Activated T-helper 17 cell treated with anti-CD3 and anti-CD28 coated beads, Interleukin-2, amount 50 U/mL, for 72 hours (primary cell): ENCODE measurements around the gene NSG1. TPM values are rescaled to one million over a fixed set of nuclear protein-coding genes. Genes with fewer than 3 reads are reported as not detected.

Source experiments
- ATAC-seq: fragments of 150-1000 bp; cut with Tn5 transposase; replicated peaks from 2 replicates; pipeline ENCODE4 v1.10.0; 2021; ENCODE audit warnings: mild to moderate bottlenecking, moderate library complexity
- H3K27ac Mint-ChIP-seq: one replicate; pipeline ENCODE4 v1.8.0; 2022; ENCODE audit warnings: mixed read lengths
- H3K27me3 Mint-ChIP-seq: one replicate; pipeline ENCODE4 v1.8.0; 2022; ENCODE audit warnings: mixed read lengths
- H3K36me3 Mint-ChIP-seq: one replicate; pipeline ENCODE4 v1.8.0; 2022; ENCODE audit warnings: low read depth, mild to moderate bottlenecking, mixed read lengths
- H3K4me1 Mint-ChIP-seq: one replicate; pipeline ENCODE4 v1.8.0; 2022; ENCODE audit warnings: mixed read lengths
- H3K4me3 Mint-ChIP-seq: one replicate; pipeline ENCODE4 v1.8.0; 2022; ENCODE audit warnings: mild to moderate bottlenecking, mixed read lengths
- H3K9me3 Mint-ChIP-seq: one replicate; pipeline ENCODE4 v1.8.0; 2022; ENCODE audit warnings: mixed read lengths
- total RNA-seq, 2 donors: library from RNA; stranded (reverse); gene quantifications; one replicate each; pipeline ENCODE4 v1.2.3, GENCODE V29; 2022

Gene NSG1
- total RNA-seq, 2 donors from 2014 or later = 7.0 to 12.8 TPM

- Mint-ChIP-seq H3K27ac (no peak overlapping the region), H3K4me3 (peak overlapping the region; percentile 87)
These were observed 586 bp upstream of the NSG1 start for GRCh38 chr4:4386296-4386735.

DNA sequence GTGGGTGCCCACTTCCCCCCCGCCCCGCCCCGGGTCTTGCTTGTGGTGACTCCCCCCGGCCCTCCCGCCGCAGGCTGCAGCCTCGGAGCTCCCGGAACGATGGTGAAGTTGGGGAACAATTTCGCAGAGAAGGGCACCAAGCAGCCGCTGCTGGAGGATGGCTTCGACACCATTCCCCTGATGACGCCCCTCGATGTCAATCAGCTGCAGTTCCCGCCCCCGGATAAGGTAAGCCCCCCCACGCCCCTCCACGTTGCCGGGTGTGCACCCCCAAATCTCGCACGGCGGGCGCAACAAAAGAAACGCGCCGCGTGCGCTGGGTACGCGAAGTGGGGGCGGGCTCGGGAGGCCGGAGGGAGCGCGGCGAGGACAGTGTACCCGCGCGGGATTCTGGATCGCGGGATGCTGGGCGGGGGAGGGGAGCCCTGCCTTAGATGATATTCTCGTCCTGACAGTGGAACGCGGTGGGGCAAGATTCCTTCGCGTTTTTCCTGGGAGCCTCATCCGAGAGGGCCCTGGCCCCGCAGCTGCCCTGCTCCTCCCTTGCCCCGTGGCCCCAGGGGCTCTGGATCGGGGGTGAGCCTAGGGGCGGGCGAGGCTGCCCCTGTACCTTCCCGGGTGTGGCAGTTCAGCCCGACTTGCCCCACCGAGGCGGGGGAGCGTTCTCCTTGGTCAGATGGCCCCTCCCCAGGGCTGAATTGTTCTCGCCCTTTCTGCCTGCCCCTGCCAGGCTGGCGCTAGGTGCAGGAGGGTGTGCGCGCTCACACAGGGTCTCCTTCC is 819 bp downstream of the NSG1 start:
- no peaks in the 10 kb centered on the region for H3K27me3 Mint-ChIP-seq
- H3K36me3 Mint-ChIP-seq = peaks cover 17% of the 10 kb centered on the region
- peak overlapping the region; percentile 42 for H3K27ac Mint-ChIP-seq

More at GRCh38 chr4:4386296-4386735, 586 bp upstream of the NSG1 start:
- H3K27me3 Mint-ChIP-seq = no peaks in the 10 kb centered on the region
- peak; percentile 75 for ATAC-seq
- no peaks in the 10 kb centered on the region for H3K9me3 Mint-ChIP-seq
- H3K36me3 Mint-ChIP-seq = peaks cover 7% of the 10 kb centered on the region
- peaks cover 5% of the 10 kb centered on the region for H3K4me1 Mint-ChIP-seq

GRCh38 chr4:4388311-4388790 is 1.4 kb downstream of the NSG1 start:
- Mint-ChIP-seq H3K4me3 (peak overlapping the region; percentile 83), H3K27ac (peak overlapping the region; percentile 42), H3K27me3 (no peaks in the 10 kb centered on the region), H3K36me3 (peaks cover 17% of the 10 kb centered on the region), H3K9me3 (no peaks in the 10 kb centered on the region), H3K4me1 (peaks cover 5% of the 10 kb centered on the region)
- ATAC-seq = no peak

More for the DNA sequence above, 819 bp downstream of the NSG1 start:
- Mint-ChIP-seq H3K4me1 (peaks cover 5% of the 10 kb centered on the region), H3K4me3 (peak overlapping the region; percentile 83), H3K9me3 (no peaks in the 10 kb centered on the region)
- no peak for ATAC-seq

GRCh38 chr4:4388836-4389575 is 2.1 kb downstream of the NSG1 start:
- peak overlapping the region; percentile 83 for H3K4me3 Mint-ChIP-seq
- no peak for ATAC-seq
- no peaks in the 10 kb centered on the region for H3K27me3 Mint-ChIP-seq
- no peak overlapping the region for H3K27ac Mint-ChIP-seq
- peaks cover 10% of the 10 kb centered on the region for H3K4me1 Mint-ChIP-seq
- no peaks in the 10 kb centered on the region for H3K9me3 Mint-ChIP-seq
- H3K36me3 Mint-ChIP-seq = peaks cover 22% of the 10 kb centered on the region

DNA sequence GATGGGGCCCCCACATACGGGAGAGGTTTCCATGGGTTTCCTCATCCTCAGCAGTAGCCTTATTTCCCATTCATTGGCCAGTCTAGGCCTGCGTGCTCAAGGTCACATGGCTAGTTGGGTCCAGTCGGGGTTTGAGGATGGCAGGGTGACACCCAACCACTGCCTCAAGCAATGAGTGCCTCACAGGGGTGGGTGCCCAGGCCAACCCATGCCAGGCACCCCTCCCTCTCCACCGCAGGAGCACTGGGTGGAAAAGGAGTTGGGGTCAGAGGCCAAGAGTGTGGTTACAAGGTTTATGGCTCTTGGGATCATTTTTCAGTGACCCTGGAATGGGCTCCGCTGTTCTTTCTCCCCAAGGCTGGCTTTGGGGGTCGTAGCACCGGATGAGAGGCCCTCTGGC is 3.1 kb downstream of the NSG1 start:
- Mint-ChIP-seq H3K27ac (no peak overlapping the region), H3K4me3 (no peak overlapping the region), H3K9me3 (no peaks in the 10 kb centered on the region), H3K27me3 (no peaks in the 10 kb centered on the region), H3K36me3 (peaks cover 29% of the 10 kb centered on the region), H3K4me1 (peaks cover 15% of the 10 kb centered on the region)
- no peak for ATAC-seq

DNA sequence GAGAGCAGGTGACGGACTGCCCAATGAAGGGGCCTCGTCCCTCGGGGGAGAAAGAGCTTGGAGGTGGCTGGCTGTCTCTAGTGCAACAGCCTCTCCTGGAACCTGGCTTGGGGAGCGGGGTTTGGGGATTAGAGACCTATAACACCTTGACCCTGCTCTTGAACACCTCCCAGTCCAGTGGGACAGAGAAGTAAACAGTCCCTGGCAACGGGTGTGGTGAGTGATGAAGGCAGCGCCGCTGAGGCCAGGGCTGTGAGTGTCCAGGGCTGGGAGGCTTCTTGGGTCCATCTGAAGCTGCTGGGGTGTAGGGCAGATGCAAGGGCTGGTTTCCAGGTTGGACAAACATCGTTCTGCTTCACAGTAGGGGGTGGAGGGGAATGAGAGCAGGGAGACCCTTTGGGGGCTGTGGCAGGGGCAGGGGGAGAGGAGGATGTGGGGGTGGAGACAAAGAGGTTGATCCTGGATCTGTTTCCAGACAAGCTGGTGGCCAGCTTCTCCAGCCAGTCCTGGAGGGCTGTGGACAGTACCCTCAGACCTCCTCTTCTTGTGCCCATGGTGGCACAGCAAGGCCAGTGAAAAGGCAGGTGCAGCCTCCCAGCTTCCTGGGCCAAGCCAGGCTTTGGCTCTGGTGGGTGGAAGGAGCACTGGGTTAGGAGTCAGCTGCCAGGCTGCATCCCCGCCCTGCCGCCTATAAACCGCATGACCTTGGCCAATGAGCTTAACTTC is 3.8 kb downstream of the NSG1 start:
- no peak for ATAC-seq
- H3K27me3 Mint-ChIP-seq = no peaks in the 10 kb centered on the region
- peaks cover 29% of the 10 kb centered on the region for H3K36me3 Mint-ChIP-seq
- H3K4me1 Mint-ChIP-seq = peaks cover 18% of the 10 kb centered on the region
- no peak overlapping the region for H3K27ac Mint-ChIP-seq
- no peak overlapping the region for H3K4me3 Mint-ChIP-seq
- H3K9me3 Mint-ChIP-seq = no peaks in the 10 kb centered on the region

- no peak overlapping the region for H3K27ac Mint-ChIP-seq
- peaks cover 21% of the 10 kb centered on the region for H3K4me1 Mint-ChIP-seq
- peaks cover 32% of the 10 kb centered on the region for H3K36me3 Mint-ChIP-seq
- no peaks in the 10 kb centered on the region for H3K27me3 Mint-ChIP-seq
- no peak for ATAC-seq
- no peaks in the 10 kb centered on the region for H3K9me3 Mint-ChIP-seq
- no peak overlapping the region for H3K4me3 Mint-ChIP-seq
These were observed 5.0 kb downstream of the NSG1 start for GRCh38 chr4:4391866-4392265.

DNA sequence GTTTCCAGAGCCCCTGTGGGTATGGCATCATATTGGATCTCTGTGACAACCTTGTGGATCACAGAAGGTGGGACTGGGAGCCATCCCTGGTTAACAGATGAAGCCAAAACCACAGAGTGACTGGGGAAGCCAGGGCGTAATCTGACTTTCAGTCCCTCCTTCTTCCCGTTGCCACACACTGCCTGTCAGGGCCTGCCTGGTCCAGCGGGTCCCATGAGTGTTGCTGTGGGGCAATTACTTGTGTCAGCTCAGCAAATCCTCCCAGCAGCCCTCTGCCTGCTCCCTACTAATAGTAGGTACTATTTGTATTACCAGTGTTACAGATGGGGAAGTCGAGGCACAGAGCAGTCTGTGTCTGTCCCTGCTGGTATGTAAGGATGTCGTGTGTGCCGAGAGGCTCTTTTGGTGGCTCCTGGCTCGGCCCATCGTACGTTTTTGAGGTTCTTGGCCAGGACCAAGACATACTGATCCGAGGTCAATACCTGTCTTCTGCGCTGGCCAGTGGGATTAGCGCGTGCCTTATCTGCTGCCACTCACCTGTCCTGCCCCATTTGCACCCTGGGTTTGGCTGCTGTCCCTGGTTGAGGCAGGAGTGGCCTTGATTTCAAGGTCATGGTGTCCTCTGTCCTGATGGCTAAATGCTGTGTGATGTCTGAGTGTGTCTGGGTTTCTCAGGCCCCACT is 5.7 kb downstream of the NSG1 start:
- no peak overlapping the region for H3K4me3 Mint-ChIP-seq
- peaks cover 21% of the 10 kb centered on the region for H3K4me1 Mint-ChIP-seq
- ATAC-seq = no peak
- H3K27ac Mint-ChIP-seq = no peak overlapping the region
- H3K9me3 Mint-ChIP-seq = no peaks in the 10 kb centered on the region
- peaks cover 39% of the 10 kb centered on the region for H3K36me3 Mint-ChIP-seq
- H3K27me3 Mint-ChIP-seq = no peaks in the 10 kb centered on the region

GRCh38 chr4:4394644-4395043 is 7.7 kb downstream of the NSG1 start:
- Mint-ChIP-seq H3K36me3 (peaks cover 55% of the 10 kb centered on the region), H3K4me1 (peaks cover 16% of the 10 kb centered on the region), H3K27ac (peak overlapping the region; percentile 51), H3K4me3 (no peak overlapping the region), H3K27me3 (no peaks in the 10 kb centered on the region), H3K9me3 (no peaks in the 10 kb centered on the region)
- no peak for ATAC-seq

GRCh38 chr4:4395371-4395770 is 8.5 kb downstream of the NSG1 start:
- no peaks in the 10 kb centered on the region for H3K27me3 Mint-ChIP-seq
- no peaks in the 10 kb centered on the region for H3K9me3 Mint-ChIP-seq
- no peak overlapping the region for H3K4me3 Mint-ChIP-seq
- peaks cover 57% of the 10 kb centered on the region for H3K36me3 Mint-ChIP-seq
- peaks cover 16% of the 10 kb centered on the region for H3K4me1 Mint-ChIP-seq
- no peak overlapping the region for H3K27ac Mint-ChIP-seq
- no peak for ATAC-seq

DNA sequence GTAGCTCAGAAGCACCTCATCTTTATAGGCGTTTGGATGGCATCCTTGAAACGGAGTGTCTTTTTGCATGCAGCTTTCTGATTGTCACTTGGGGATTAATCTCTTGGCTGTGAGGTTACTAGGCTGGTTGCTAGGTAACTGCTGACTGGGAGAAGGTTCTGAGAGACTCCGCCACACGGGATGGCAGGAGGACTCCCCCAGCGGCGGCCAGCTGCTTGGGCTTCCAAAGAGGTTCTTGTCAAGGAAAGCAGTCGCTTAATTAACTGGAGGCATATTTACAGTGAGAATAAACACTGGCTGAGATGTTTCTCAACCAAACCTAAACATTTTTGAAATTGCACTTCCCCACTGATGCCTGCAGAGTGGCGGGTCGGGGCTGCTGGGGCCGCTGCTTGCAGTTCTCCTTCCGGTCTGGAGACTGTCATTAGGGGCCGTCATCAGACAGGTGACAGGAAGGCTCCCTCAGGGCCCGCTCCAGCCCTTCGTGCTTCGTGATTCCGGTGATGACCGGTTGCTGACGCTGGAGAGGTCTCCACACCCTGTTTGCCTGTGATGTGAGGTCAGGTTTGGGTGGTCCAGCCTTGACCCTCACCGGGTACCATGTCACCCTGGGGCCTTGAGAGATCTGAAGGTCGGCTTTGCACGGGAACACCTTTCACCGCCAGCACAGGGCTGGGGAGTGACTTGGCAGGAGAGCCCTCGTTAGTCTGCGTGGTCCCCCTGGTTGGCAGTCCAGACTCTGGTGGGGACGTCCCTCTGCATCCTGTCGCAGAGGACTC is 9.1 kb downstream of the NSG1 start:
- Mint-ChIP-seq H3K4me3 (no peak overlapping the region), H3K9me3 (no peaks in the 10 kb centered on the region), H3K27ac (no peak overlapping the region), H3K36me3 (peaks cover 56% of the 10 kb centered on the region), H3K4me1 (peaks cover 16% of the 10 kb centered on the region), H3K27me3 (no peaks in the 10 kb centered on the region)
- ATAC-seq = no peak

DNA sequence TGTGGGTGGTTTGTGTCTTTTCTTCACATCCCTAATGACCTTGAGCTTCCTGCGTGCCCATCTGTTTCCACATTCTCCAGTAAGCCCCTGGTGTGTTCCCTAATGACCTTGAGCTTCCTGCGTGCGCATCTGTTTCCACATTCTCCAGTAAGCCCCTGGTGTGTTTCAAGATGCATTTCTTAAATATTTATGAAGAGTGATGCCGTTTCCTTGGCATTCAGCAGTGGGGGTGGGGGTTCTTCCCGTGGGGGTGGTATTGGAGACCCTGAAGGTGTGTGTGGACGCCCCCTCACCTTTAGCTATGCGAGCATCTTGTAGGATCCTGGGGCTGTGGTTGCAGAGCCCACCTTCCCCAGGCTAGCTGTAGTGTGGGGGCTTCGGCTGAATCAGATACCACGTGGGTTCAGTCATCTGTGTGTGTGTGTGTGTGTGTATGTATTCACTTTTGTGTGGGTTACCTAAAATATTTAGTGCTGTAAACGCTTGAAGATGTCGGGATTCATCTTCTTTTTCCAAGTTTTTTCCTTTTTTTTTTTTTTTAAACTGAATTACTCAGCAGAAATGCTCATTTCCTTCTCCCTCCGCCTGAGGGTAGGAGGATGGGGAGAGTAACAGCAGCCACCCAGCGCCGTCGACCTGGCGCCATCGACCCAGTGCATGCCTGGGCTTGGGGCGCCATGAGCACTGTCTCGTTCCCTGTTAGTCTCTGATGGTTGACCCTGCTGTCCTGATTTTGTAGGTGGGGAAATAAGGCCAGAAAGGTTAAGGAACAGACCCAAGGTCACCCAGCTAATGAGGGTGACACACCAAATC is 9.9 kb downstream of the NSG1 start:
- no peak overlapping the region for H3K27ac Mint-ChIP-seq
- no peaks in the 10 kb centered on the region for H3K9me3 Mint-ChIP-seq
- no peak for ATAC-seq
- H3K36me3 Mint-ChIP-seq = peaks cover 49% of the 10 kb centered on the region
- peaks cover 16% of the 10 kb centered on the region for H3K4me1 Mint-ChIP-seq
- H3K27me3 Mint-ChIP-seq = no peaks in the 10 kb centered on the region
- no peak overlapping the region for H3K4me3 Mint-ChIP-seq

- no peaks in the 10 kb centered on the region for H3K27me3 Mint-ChIP-seq
- H3K4me1 Mint-ChIP-seq = peaks cover 16% of the 10 kb centered on the region
- H3K4me3 Mint-ChIP-seq = no peak overlapping the region
- H3K36me3 Mint-ChIP-seq = peaks cover 44% of the 10 kb centered on the region
- no peak for ATAC-seq
- H3K9me3 Mint-ChIP-seq = no peaks in the 10 kb centered on the region
- H3K27ac Mint-ChIP-seq = no peak overlapping the region
These were observed 10.5 kb downstream of the NSG1 start for GRCh38 chr4:4397441-4397819.
